ENCODE results near the gene MRPL39.

DNA sequence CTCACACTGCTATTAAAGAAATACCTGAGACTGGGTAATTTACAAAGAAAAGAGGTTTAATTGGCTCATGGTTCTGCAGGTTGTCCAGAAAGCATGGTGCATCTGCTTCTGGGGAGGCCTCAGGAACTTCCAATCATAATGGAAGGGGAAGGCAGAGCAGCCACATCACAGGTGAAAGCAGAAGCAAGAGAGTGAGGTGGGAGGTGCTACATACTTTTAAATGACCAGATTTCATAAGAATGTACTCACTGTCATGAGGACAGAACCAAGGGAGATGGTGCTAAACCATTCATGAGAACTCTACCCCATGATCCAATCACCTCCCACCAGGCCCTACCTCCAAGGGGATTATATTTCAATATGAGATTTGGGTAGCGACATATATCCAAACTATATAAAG is 55.7 kb downstream of the MRPL39 start:
- TF ChIP-seq, protein P1, sequence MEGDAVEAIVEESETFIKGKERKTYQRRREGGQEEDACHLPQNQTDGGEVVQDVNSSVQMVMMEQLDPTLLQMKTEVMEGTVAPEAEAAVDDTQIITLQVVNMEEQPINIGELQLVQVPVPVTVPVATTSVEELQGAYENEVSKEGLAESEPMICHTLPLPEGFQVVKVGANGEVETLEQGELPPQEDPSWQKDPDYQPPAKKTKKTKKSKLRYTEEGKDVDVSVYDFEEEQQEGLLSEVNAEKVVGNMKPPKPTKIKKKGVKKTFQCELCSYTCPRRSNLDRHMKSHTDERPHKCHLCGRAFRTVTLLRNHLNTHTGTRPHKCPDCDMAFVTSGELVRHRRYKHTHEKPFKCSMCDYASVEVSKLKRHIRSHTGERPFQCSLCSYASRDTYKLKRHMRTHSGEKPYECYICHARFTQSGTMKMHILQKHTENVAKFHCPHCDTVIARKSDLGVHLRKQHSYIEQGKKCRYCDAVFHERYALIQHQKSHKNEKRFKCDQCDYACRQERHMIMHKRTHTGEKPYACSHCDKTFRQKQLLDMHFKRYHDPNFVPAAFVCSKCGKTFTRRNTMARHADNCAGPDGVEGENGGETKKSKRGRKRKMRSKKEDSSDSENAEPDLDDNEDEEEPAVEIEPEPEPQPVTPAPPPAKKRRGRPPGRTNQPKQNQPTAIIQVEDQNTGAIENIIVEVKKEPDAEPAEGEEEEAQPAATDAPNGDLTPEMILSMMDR (conservative IDR thresholded peaks at IDR 0.05; ENCODE audit: low read depth in 2 of 2): no peak
- TF ChIP-seq JUNB (IDR thresholded peaks at IDR 0.05; ENCODE audit: unreplicated experiment): no peak
- no peak for TF ChIP-seq ZNF331 (CRISPR knock-in tag; IDR thresholded peaks at IDR 0.05; ENCODE audit: low read depth)
- TF ChIP-seq EZH2 (IDR thresholded peaks at IDR 0.05; ENCODE audit: low read depth, unreplicated experiment): no peak
- no peak for TF ChIP-seq EZH2phosphoT487 (IDR thresholded peaks at IDR 0.05; ENCODE audit: unreplicated experiment)
- TF ChIP-seq, protein P2, sequence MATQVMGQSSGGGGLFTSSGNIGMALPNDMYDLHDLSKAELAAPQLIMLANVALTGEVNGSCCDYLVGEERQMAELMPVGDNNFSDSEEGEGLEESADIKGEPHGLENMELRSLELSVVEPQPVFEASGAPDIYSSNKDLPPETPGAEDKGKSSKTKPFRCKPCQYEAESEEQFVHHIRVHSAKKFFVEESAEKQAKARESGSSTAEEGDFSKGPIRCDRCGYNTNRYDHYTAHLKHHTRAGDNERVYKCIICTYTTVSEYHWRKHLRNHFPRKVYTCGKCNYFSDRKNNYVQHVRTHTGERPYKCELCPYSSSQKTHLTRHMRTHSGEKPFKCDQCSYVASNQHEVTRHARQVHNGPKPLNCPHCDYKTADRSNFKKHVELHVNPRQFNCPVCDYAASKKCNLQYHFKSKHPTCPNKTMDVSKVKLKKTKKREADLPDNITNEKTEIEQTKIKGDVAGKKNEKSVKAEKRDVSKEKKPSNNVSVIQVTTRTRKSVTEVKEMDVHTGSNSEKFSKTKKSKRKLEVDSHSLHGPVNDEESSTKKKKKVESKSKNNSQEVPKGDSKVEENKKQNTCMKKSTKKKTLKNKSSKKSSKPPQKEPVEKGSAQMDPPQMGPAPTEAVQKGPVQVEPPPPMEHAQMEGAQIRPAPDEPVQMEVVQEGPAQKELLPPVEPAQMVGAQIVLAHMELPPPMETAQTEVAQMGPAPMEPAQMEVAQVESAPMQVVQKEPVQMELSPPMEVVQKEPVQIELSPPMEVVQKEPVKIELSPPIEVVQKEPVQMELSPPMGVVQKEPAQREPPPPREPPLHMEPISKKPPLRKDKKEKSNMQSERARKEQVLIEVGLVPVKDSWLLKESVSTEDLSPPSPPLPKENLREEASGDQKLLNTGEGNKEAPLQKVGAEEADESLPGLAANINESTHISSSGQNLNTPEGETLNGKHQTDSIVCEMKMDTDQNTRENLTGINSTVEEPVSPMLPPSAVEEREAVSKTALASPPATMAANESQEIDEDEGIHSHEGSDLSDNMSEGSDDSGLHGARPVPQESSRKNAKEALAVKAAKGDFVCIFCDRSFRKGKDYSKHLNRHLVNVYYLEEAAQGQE (IDR thresholded peaks at IDR 0.05; ENCODE audit: unreplicated experiment): no peak
- TF ChIP-seq POLR2AphosphoS5 (IDR thresholded peaks at IDR 0.05; ENCODE audit: low read depth): no peak

Measured in GM23338 (cell line).